22Rv1 (cell line): ENCODE results near the gene ACE.

ENCODE experiments used
- ZFX ChIP-seq: fragments of 450-650 bp; IDR thresholded peaks from 2 replicates; pipeline ENCODE4 v1.6.1; 2017; ENCODE audit warnings: antibody characterized with exemption, borderline replicate concordance
- TF ChIP-seq, protein P1 (sequence below): fragments of 450-650 bp; IDR thresholded peaks from 2 replicates; pipeline ENCODE4 v1.5.1; 2017; ENCODE audit warnings: mild to moderate bottlenecking

- TF ChIP-seq, protein P1, sequence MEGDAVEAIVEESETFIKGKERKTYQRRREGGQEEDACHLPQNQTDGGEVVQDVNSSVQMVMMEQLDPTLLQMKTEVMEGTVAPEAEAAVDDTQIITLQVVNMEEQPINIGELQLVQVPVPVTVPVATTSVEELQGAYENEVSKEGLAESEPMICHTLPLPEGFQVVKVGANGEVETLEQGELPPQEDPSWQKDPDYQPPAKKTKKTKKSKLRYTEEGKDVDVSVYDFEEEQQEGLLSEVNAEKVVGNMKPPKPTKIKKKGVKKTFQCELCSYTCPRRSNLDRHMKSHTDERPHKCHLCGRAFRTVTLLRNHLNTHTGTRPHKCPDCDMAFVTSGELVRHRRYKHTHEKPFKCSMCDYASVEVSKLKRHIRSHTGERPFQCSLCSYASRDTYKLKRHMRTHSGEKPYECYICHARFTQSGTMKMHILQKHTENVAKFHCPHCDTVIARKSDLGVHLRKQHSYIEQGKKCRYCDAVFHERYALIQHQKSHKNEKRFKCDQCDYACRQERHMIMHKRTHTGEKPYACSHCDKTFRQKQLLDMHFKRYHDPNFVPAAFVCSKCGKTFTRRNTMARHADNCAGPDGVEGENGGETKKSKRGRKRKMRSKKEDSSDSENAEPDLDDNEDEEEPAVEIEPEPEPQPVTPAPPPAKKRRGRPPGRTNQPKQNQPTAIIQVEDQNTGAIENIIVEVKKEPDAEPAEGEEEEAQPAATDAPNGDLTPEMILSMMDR: peak; percentile 50
- TF ChIP-seq ZFX: no peak
Observed at GRCh38 chr17:63497708-63498483, 21.0 kb downstream of the ACE start.
